AG04450 (cell line): ENCODE results near the gene CDKN1A. TPM values are rescaled to one million over a fixed set of nuclear protein-coding genes. Genes with fewer than 3 reads are reported as not detected.

Source experiments
- CTCF ChIA-PET: fragments of 300-600, 350-600 bp; formaldehyde crosslinking; extraction: SDS; loops from one replicate; lab custom pipeline; 2022; ENCODE audit warnings: antibody characterized with exemption, inconsistent platforms; lab: Charles Lee
- POLR2A ChIA-PET: fragments of 350-600 bp; formaldehyde crosslinking; extraction: SDS; loops from one replicate; lab custom pipeline; 2021; ENCODE audit warnings: antibody characterized with exemption, inconsistent platforms; lab: Yijun Ruan, JAX
- DNase-seq: peaks from one replicate; pipeline ENCODE4 v3.0.0-alpha.2; 2011; ENCODE audit warnings: low read depth, low spot score
- H3K27ac ChIP-seq: one replicate; pipeline ENCODE4 v1.5.1; 2012; ENCODE audit warnings: low read depth, low read length, control low read depth
- H3K27me3 ChIP-seq: one replicate; pipeline ENCODE4 v1.6.0; 2012; ENCODE audit warnings: low read length; ENCODE audit not compliant: control insufficient read depth, insufficient read depth
- H3K4me3 ChIP-seq: 2 replicates; pipeline ENCODE4 v1.5.1; 2011; ENCODE audit warnings: mild to moderate bottlenecking, low read depth, low read length, control low read depth
- H3K9me3 ChIP-seq: 2 replicates; pipeline ENCODE4 v1.5.1; 2012; ENCODE audit warnings: low read length; ENCODE audit not compliant: control insufficient read depth, insufficient read depth
- CTCF ChIP-seq: IDR thresholded peaks from 2 replicates; pipeline ENCODE4 v1.5.1; 2011; ENCODE audit warnings: low read depth, low read length, control low read depth, inconsistent platforms
- polyA plus RNA-seq: library from polyadenylated mRNA; depleted of rRNA; stranded (reverse); fragments of >200 nt; gene quantifications from 2 replicates; pipeline ENCODE4 v1.2.3, GENCODE V29; 2011

Gene CDKN1A
- polyA plus RNA-seq, 1 experiment: 722 TPM

DNA sequence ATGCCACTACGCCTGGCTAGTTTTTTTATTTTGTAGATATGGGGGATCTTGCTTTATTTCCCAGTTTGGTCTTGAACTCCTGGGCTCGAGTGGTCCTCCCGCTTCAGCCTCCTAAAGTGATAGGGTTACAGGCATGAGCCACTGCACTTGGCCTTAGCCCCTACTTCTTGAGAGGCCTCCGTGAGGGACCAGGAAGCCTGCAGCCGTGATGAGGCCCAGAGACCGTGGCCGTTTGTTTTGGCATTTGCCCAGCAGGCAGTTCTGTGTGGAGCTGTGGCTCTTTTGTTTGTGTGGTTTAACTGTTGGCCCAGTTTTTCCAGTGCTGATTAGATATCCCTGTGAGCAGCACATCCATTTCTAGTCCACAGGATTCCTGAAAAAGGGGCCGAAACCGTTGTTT, 44.6 kb upstream of the CDKN1A start:
- ChIA-PET POLR2A (interaction anchor here (0.6 to 1.7 kb wide), 3 partner anchors 8 to 45 kb away, joined by 3 to 17 read pairs (median 7); partner anchors contain the start of gene CDKN1A), CTCF (interaction anchor here (0.9 to 3.6 kb wide), 2 partner anchors 11 to 47 kb away, joined by 10 to 13 read pairs; no protein-coding TSS in a partner anchor)
- Histone ChIP-seq H3K9me3 (no peaks in the 10 kb centered on the region), H3K4me3 (no peak overlapping the region), H3K27me3 (no peaks in the 10 kb centered on the region), H3K27ac (peak overlapping the region; percentile 47)
- peak; percentile 60 for DNase-seq
- no peak for TF ChIP-seq CTCF

GRCh38 chr6:36634317-36635108, 44.0 kb upstream of the CDKN1A start:
- no peak for TF ChIP-seq CTCF
- POLR2A ChIA-PET: interaction anchor here (0.6 to 1.7 kb wide), 3 partner anchors 9 to 44 kb away, joined by 3 to 17 read pairs (median 7); partner anchors contain the start of gene CDKN1A
- CTCF ChIA-PET: interaction anchor here (1.0 to 3.6 kb wide), 2 partner anchors 11 to 47 kb away, joined by 3 to 10 read pairs; no protein-coding TSS in a partner anchor
- Histone ChIP-seq H3K9me3 (no peaks in the 10 kb centered on the region), H3K27ac (peak overlapping the region; percentile 47), H3K27me3 (no peaks in the 10 kb centered on the region), H3K4me3 (no peak overlapping the region)
- DNase-seq: no peak

- no peaks in the 10 kb centered on the region for H3K9me3 ChIP-seq
- no peak overlapping the region for H3K27ac ChIP-seq
- no peaks in the 10 kb centered on the region for H3K27me3 ChIP-seq
- no peak for DNase-seq
- CTCF ChIA-PET: interaction anchor here (0.6 to 3.6 kb wide), 3 partner anchors 21 to 129 kb away, joined by 3 to 10 read pairs (median 4); no protein-coding TSS in a partner anchor
- no peak overlapping the region for H3K4me3 ChIP-seq
- no peak for TF ChIP-seq CTCF
- POLR2A ChIA-PET: interaction anchor here (0.9 to 1.1 kb wide), 2 partner anchors 8 to 42 kb away, joined by 3 read pairs; partner anchors contain the start of gene CDKN1A
These were observed 42.2 kb upstream of the CDKN1A start for GRCh38 chr6:36636283-36636682.

DNA sequence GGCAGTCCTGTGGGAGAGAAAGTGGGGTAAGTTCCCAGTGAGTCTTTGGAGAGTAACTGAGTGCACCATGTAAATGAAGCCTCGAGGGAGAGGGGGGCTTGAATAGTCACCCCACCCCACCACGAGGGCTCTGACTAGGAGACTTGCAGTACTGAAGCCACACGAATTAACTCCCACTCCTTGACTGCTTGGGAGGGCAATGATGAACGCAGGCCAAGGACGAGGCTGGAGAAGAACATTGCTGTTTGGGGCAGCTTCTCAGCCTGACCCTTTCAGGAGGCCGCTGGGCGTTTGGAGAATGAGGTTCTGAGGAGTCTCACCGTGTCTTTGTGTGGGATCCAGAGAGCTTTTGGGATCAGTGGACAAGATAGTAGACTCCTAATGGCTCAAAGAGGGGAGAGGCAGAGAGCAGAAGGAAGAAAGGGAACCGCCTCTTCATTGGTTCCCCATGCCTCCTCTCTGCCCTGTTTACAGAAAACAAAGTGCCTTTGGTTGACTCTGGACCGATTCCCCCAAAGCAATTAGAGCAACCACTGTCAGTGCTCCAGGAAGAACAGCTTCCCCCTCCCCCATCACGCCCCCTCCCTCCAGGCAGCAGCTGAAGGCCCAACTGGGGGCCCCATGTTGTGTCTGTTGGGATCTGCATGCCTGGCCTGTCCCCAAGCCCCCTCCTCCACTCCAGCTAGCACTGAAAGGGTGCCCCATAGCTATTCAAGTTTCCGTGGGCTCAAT, 41.7 kb upstream of the CDKN1A start:
- Histone ChIP-seq H3K27me3 (no peaks in the 10 kb centered on the region), H3K9me3 (no peaks in the 10 kb centered on the region), H3K27ac (no peak overlapping the region), H3K4me3 (no peak overlapping the region)
- ChIA-PET POLR2A (interaction anchor here (0.6 to 1.1 kb wide), 3 partner anchors 9 to 42 kb away, joined by 3 to 7 read pairs (median 3); partner anchors contain the start of gene CDKN1A), CTCF (interaction anchor here (1.2 to 1.3 kb wide), 2 partner anchors 21 to 122 kb away, joined by 3 read pairs; no protein-coding TSS in a partner anchor)
- DNase-seq: no peak
- TF ChIP-seq CTCF: no peak
